Left renal cortex interstitium (tissue), 4 donors: ENCODE measurements around the gene LYZL1. TPM values are rescaled to one million over a fixed set of nuclear protein-coding genes. Genes with fewer than 3 reads are reported as not detected.
"Not testable (repeated sequence)": the region's sequence is repeated elsewhere in the genome, so short reads cannot be mapped to it uniquely, and the experiment has no call there.

Experiments
- DNase-seq, 4 donors: peaks; one replicate each; pipeline ENCODE4 v3.0.0-alpha.2; 2013; ENCODE audit warnings: low read depth in 4 of 4, low spot score in 2 of 4, missing footprints in 1 of 4
- polyA plus RNA-seq, 4 donors: library from polyadenylated mRNA; unstranded; fragments of 120-200 nt; gene quantifications; one replicate each; pipeline ENCODE4 v1.2.1, GENCODE V29; 2013; ENCODE audit not compliant: insufficient read length in 4 of 4

The LYZL1 gene
- polyA plus RNA-seq, 4 donors: not detected

DNA sequence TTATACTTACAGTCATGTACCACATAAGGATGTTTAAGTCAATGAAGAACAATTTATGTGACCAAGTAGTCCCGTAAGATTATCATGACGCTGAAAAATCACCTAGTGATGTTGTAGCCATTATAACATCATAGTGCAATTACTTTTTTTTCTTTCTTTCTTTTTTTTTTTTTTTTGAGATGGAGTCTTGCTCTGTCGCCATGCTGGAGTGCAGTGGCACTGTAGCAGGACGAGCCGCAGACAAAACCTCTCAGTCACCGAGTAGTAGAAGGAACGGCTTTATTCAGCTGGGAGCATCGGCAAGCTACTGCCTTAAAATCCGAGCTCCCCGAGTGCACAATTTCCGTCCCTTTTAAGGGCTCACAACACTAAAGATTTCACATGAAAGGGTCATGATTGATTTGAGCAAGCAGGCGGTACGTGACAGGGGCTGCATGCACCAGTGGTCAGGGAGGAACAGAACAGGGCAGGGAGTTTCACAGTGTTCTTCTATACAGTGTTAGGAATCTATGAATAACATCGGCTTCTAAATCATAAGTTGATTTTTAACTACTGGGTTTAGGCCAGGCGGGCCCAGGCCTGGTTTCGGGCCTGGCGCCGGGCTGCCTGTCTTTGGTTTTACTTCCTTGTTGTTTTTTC lies 71.5 kb downstream of the LYZL1 start:
- DNase-seq: not testable (repeated sequence)
